Transverse colon (tissue), 4 donors: ENCODE data around the gene KSR1. TPM values are rescaled to one million over a fixed set of nuclear protein-coding genes. Genes with fewer than 3 reads are reported as not detected.

Source experiments
- DNase-seq: peaks from one replicate; pipeline ENCODE4 v3.0.0-alpha.2; 2019
- H3K27ac ChIP-seq, 4 donors: fragments of 200-600 bp; sonication (generic); 2 replicates each; pipeline ENCODE4 v1.5.1; 2016 to 2018; ENCODE audit warnings: inconsistent platforms in 4 of 4
- H3K27me3 ChIP-seq: fragments of 200-600 bp; sonication (generic); 2 replicates; pipeline ENCODE4 v1.5.1; 2017; ENCODE audit warnings: inconsistent platforms
- H3K36me3 ChIP-seq, 4 donors: fragments of 200-600 bp; sonication (generic); 2 replicates each; pipeline ENCODE4 v1.5.1; 2017 to 2019; ENCODE audit warnings: inconsistent platforms in 4 of 4
- H3K4me1 ChIP-seq, 4 donors: fragments of 200-600 bp; sonication (generic); 2 replicates each; pipeline ENCODE4 v1.5.1; 2017 to 2020; ENCODE audit warnings: inconsistent platforms in 4 of 4
- H3K4me3 ChIP-seq, 4 donors: fragments of 200-600 bp; sonication (generic); 1 replicate in 1 of 4; 2 replicates in 3 of 4; pipeline versions ENCODE4 v1.5.1 to v1.6.1; 2017 to 2019; ENCODE audit warnings: inconsistent platforms in 4 of 4
- H3K9me3 ChIP-seq, 2 donors: fragments of 200-600 bp; sonication (generic); 2 replicates each; pipeline ENCODE4 v1.5.1; 2017 to 2019; ENCODE audit warnings: inconsistent platforms in 2 of 2
- CTCF ChIP-seq, 5 experiments: fragments of 200-600 bp in 3 of 5; fragments of 450-650 bp in 2 of 5; sonication (generic) in 3 of 5; IDR thresholded peaks; 1 replicate in 2 of 5; 2 replicates in 3 of 5; pipeline ENCODE4 v1.5.1; 2016 to 2017; ENCODE audit warnings: antibody characterized with exemption in 5 of 5, inconsistent platforms in 3 of 5, mild to moderate bottlenecking in 2 of 5, moderate library complexity in 1 of 5
- EP300 ChIP-seq: sonication (generic); formaldehyde crosslinking; IDR thresholded peaks from one replicate; pipeline ENCODE4 v1.6.1; 2017; ENCODE audit warnings: antibody characterized with exemption, low read depth
- POLR2A ChIP-seq: fragments of 450-650 bp; IDR thresholded peaks from one replicate; pipeline ENCODE4 v1.6.1; 2016; ENCODE audit warnings: antibody characterized with exemption, mild to moderate bottlenecking, moderate library complexity
- POLR2AphosphoS5 ChIP-seq, 3 donors: sonication (generic); formaldehyde crosslinking; IDR thresholded peaks; one replicate each; pipeline ENCODE4 v1.6.1; 2016; ENCODE audit warnings: antibody characterized with exemption in 3 of 3
- WGBS, 2 donors: methylation state at CpG; one replicate each; pipeline ENCODE4 v1.1.5; 2018; ENCODE audit warnings: low coverage in 1 of 2; 5-methylcytosine and 5-hydroxymethylcytosine counted together
- in situ Hi-C, 4 donors: fragments of 200-750 bp; cut with MboI; loops; one replicate each; pipeline versions ENCODE4 v1.15.0 to v1.15.1; 2017; ENCODE audit warnings: low sequenced_read_pairs in 3 of 4, low pct_ligation_motif_present in 1 of 4, low pct_unique_long_range_greater_than_20kb in 1 of 4
- intact Hi-C: fragments of 100-400 bp; cut with DNase I; formaldehyde crosslinking; loops from one replicate; pipeline ENCODE4 v1.15.1; 2023; ENCODE audit warnings: low total_unique reads
- total RNA-seq, 4 donors: library from RNA; depleted of rRNA; stranded (reverse); fragments of >200 nt; gene quantifications; one replicate each; pipeline ENCODE4 v1.1.0, GENCODE V29; 2016

Gene KSR1
- total RNA-seq, 4 donors from 2014 or later = 8.2 to 55.7 (median 30.9) TPM

GRCh38 chr17:27581016-27581415 lies 124.8 kb downstream of the KSR1 start:
- Histone ChIP-seq H3K9me3 (no peaks in the 10 kb centered on the region), H3K27me3 (no peaks in the 10 kb centered on the region), H3K4me1 (peaks cover 0 to 15% (median 12%) of the 10 kb centered on the region in 4 donors), H3K36me3 (no peaks in the 10 kb centered on the region), H3K27ac (no peak overlapping the region), H3K4me3 (no peak overlapping the region)
- WGBS, 2 donors = 92% methylated on average over 6 of the region's 6 CpGs; no CpG with 5 or more reads in 1 of the 2 donors
- DNase-seq = no peak
- no peak for TF ChIP-seq POLR2AphosphoS5 (IDR thresholded peaks at IDR 0.05)
- in situ Hi-C loops = loop anchor here in 3 of 4 donors (10.0 to 25.0 kb wide), 3 partner anchors 94 to 216 kb away; partner anchors contain the start of gene KSR1 (in 1 of the 3)
- intact Hi-C loops = no loop called here

- TF ChIP-seq POLR2A (no peak), EP300 (no peak), POLR2AphosphoS5 (IDR thresholded peaks at IDR 0.05) (no peak), CTCF (IDR thresholded peaks at IDR 0.05) (no peak)
- in situ Hi-C loops = loop anchor here in 3 of 4 donors (10.0 to 25.0 kb wide), 3 partner anchors 95 to 218 kb away; partner anchors contain the start of gene KSR1 (in 1 of the 3)
- 91% methylated on average over 18 of the region's 18 CpGs; no CpG with 5 or more reads in 1 of the 2 donors for WGBS, 2 donors
- no peaks in the 10 kb centered on the region for H3K27me3 ChIP-seq
- H3K9me3 ChIP-seq = no peaks in the 10 kb centered on the region
- H3K36me3 ChIP-seq = no peaks in the 10 kb centered on the region
- H3K27ac ChIP-seq = no peak overlapping the region
- no peak for DNase-seq
- H3K4me1 ChIP-seq = peaks cover 0 to 8% (median 3%) of the 10 kb centered on the region in 4 donors
- no peak overlapping the region for H3K4me3 ChIP-seq
- intact Hi-C loops = no loop called here
These were observed 126.4 kb downstream of the KSR1 start for GRCh38 chr17:27582696-27583095.

DNA sequence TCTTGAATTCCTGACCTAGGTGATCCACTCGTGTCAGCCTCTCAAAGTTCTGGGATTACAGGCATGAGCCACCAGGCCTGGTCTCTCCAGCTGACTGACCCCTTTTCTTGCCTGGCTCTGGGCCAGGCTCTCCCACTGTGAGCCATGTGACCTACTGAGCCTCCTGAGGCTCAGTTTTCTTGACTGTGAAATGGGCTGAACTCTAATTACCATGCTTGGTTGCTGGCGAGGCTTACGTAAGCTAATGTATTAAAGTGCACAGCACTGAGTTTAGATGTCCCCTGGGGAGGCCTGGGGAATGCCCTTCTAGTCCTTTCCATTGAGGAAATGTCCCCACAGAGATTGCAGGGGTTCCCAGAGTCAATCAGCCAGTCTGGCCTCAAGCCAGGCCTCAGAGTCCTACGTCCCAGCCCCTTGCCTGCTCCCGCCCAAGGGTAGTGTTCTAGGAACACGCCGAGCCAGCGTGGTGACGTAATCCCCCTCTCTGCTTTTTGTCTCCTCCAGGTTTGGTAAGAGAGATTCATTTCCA lies 129.0 kb downstream of the KSR1 start:
- intact Hi-C loops = no loop called here
- Histone ChIP-seq H3K27me3 (no peaks in the 10 kb centered on the region), H3K9me3 (no peaks in the 10 kb centered on the region), H3K27ac (no peak overlapping the region), H3K4me1 (no peaks in the 10 kb centered on the region), H3K4me3 (no peak overlapping the region), H3K36me3 (no peaks in the 10 kb centered on the region)
- in situ Hi-C loops = loop anchor here in 3 of 4 donors (10.0 to 25.0 kb wide), 3 partner anchors 98 to 220 kb away; partner anchors contain the start of gene KSR1 (in 1 of the 3)
- no peak for DNase-seq
- 80% methylated on average over 9 of the region's 9 CpGs; no CpG with 5 or more reads in 1 of the 2 donors for WGBS, 2 donors
- TF ChIP-seq CTCF (IDR thresholded peaks at IDR 0.05) = no peak
- no peak for TF ChIP-seq POLR2AphosphoS5 (IDR thresholded peaks at IDR 0.05)
- TF ChIP-seq POLR2A = no peak
- no peak for TF ChIP-seq EP300

DNA sequence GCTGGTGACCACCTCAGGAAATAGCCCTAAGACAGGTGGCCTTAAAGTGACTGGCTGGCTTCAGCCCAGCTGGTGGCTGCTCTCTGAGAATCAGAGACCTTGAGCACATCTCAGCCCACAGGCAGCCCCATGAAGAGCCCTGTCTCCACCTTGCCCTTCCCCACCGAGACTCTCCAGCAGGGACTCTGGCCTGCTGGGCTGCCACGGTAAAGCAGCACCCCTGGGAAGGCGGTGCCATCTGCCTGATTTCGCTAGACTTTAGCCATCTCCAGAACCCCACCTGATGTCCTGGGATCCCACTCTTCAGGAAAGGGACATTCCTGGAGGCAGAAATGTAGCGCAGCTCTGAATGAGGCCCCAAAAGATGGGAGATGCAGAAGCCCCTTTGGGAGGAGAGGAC lies 129.5 kb downstream of the KSR1 start:
- no peak overlapping the region for H3K4me3 ChIP-seq
- no peaks in the 10 kb centered on the region for H3K4me1 ChIP-seq
- TF ChIP-seq CTCF (IDR thresholded peaks at IDR 0.05) (no peak), EP300 (no peak), POLR2AphosphoS5 (IDR thresholded peaks at IDR 0.05) (no peak), POLR2A (no peak)
- no peak for DNase-seq
- no peak overlapping the region for H3K27ac ChIP-seq
- in situ Hi-C loops = loop anchor here in 3 of 4 donors (10.0 to 25.0 kb wide), 3 partner anchors 98 to 221 kb away; partner anchors contain the start of gene KSR1 (in 1 of the 3)
- no peaks in the 10 kb centered on the region for H3K27me3 ChIP-seq
- WGBS, 2 donors = 94% methylated on average over 5 of the region's 5 CpGs; no CpG with 5 or more reads in 1 of the 2 donors
- no peaks in the 10 kb centered on the region for H3K36me3 ChIP-seq
- intact Hi-C loops = no loop called here
- no peaks in the 10 kb centered on the region for H3K9me3 ChIP-seq
